IPS-18c (cell line): Measurements from ENCODE around the gene PFKL.

Experiments used
- H3K4me3 ChIP-seq: 2 replicates; pipeline ENCODE4 v1.7.0; 2013; ENCODE audit warnings: low read depth, mild to moderate bottlenecking, low read length, moderate library complexity; ENCODE audit not compliant: insufficient read depth
- H3K9me3 ChIP-seq: one replicate; pipeline ENCODE4 v1.6.1; 2013; ENCODE audit warnings: mild to moderate bottlenecking, low read length, moderate library complexity; ENCODE audit not compliant: control insufficient read depth, insufficient read depth

The PFKL gene

GRCh38 chr21:44299458-44300261, at the start of gene PFKL:
Gene PFKL, plus strand, starts transcription at chr21:44300053. Its CDS starts 53 bp downstream, at chr21:44300106.
- peak within 1 kb of the TSS; percentile 68 for H3K4me3 ChIP-seq
- no peaks in the 10 kb centered on the region for H3K9me3 ChIP-seq

GRCh38 chr21:44253832-44254710, 45.8 kb upstream of the PFKL start:
- Histone ChIP-seq H3K4me3 (no peak overlapping the region), H3K9me3 (peaks cover 3% of the 10 kb centered on the region)

GRCh38 chr21:44255511-44255981, 44.3 kb upstream of the PFKL start:
- no peak overlapping the region for H3K4me3 ChIP-seq
- H3K9me3 ChIP-seq = peaks cover 3% of the 10 kb centered on the region

GRCh38 chr21:44258056-44258725, 41.7 kb upstream of the PFKL start:
- Histone ChIP-seq H3K4me3 (no peak overlapping the region), H3K9me3 (peaks cover 3% of the 10 kb centered on the region)

GRCh38 chr21:44259082-44259705, 40.7 kb upstream of the PFKL start:
- peaks cover 3% of the 10 kb centered on the region for H3K9me3 ChIP-seq
- no peak overlapping the region for H3K4me3 ChIP-seq

GRCh38 chr21:44260066-44260465, 39.8 kb upstream of the PFKL start:
- peaks cover 3% of the 10 kb centered on the region for H3K9me3 ChIP-seq
- H3K4me3 ChIP-seq = no peak overlapping the region

GRCh38 chr21:44260791-44261631, 38.8 kb upstream of the PFKL start:
- Histone ChIP-seq H3K9me3 (no peaks in the 10 kb centered on the region), H3K4me3 (no peak overlapping the region)

GRCh38 chr21:44261675-44262295, 38.1 kb upstream of the PFKL start, which contains the start of gene DNMT3L:
Gene DNMT3L, minus strand, starts transcription at chr21:44261897. Its CDS starts 638 bp downstream, at chr21:44261259.
- no peak within 1 kb of the TSS for H3K4me3 ChIP-seq
- H3K9me3 ChIP-seq = no peaks in the 10 kb centered on the region

GRCh38 chr21:44262338-44263056, 37.4 kb upstream of the PFKL start:
- Histone ChIP-seq H3K4me3 (no peak overlapping the region), H3K9me3 (no peaks in the 10 kb centered on the region)

GRCh38 chr21:44263221-44263760, 36.6 kb upstream of the PFKL start:
- Histone ChIP-seq H3K4me3 (no peak overlapping the region), H3K9me3 (no peaks in the 10 kb centered on the region)

- no peaks in the 10 kb centered on the region for H3K9me3 ChIP-seq
- no peak overlapping the region for H3K4me3 ChIP-seq
Observed at GRCh38 chr21:44263768-44264167, 36.1 kb upstream of the PFKL start.

- no peak overlapping the region for H3K4me3 ChIP-seq
- no peaks in the 10 kb centered on the region for H3K9me3 ChIP-seq
Observed at GRCh38 chr21:44265734-44266270, 34.1 kb upstream of the PFKL start.

- no peaks in the 10 kb centered on the region for H3K9me3 ChIP-seq
- no peak overlapping the region for H3K4me3 ChIP-seq
Observed at GRCh38 chr21:44267655-44268142, 32.2 kb upstream of the PFKL start.

- no peak overlapping the region for H3K4me3 ChIP-seq
- H3K9me3 ChIP-seq = no peaks in the 10 kb centered on the region
Observed at GRCh38 chr21:44269090-44269489, 30.8 kb upstream of the PFKL start.
